ENCODE measurements around the gene PDYN. TPM values are rescaled to one million over a fixed set of nuclear protein-coding genes. Genes with fewer than 3 reads are reported as not detected.

Gene PDYN
- total and polyA plus RNA-seq, 9 of the 15 experiments (the other 6 are each of a cell fraction or from before 2014, with no cell fraction given), result not detected

DNA sequence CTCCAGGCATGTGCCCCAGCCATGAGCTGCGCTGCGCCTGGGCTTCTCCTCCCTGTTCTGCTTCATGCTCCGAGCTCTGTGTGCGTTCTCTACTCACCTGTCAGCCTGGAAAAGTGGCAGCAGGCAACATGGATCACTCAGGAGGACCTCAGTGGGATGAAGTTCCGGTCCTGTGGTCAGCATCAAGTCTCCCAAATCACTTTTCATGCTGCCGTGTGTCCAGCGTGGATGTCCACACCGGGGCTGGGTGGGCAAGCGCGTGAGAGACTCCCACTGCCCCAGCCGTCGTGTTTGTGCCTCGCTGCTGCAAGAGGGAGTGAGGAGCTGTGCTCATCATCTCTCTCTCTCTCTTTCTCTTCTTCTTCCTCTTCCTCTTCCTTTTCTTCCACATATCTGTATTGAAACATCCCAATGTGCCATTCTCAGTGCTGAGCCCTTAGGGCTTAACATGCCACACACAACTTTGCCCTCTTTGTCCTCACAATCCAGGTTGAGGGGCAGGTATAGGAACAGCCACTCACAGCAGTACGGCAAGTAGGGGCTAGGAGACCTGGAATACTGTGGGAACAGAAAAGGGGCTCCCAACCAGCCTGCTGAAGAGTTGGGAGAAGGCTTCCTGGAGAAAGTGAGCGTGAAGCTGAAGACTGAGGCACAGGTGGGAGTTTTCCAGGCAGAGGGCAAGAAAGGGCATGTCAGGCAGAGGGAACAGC is 3.8 kb upstream of the PDYN start (continued):
- TF ChIP-seq MAZ (CRISPR knock-in tag; conservative IDR thresholded peaks at IDR 0.05 in 1 of 2, IDR thresholded peaks at IDR 0.05 in 1 of 2), result no peak
- TF ChIP-seq, protein P1, sequence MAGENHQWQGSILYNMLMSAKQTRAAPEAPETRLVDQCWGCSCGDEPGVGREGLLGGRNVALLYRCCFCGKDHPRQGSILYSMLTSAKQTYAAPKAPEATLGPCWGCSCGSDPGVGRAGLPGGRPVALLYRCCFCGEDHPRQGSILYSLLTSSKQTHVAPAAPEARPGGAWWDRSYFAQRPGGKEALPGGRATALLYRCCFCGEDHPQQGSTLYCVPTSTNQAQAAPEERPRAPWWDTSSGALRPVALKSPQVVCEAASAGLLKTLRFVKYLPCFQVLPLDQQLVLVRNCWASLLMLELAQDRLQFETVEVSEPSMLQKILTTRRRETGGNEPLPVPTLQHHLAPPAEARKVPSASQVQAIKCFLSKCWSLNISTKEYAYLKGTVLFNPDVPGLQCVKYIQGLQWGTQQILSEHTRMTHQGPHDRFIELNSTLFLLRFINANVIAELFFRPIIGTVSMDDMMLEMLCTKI (IDR thresholded peaks at IDR 0.05; ENCODE audit: partially characterized antibody), result no peak
- no peak for TF ChIP-seq ZNF184 (CRISPR knock-in tag; IDR thresholded peaks at IDR 0.05)

- Histone ChIP-seq H3K27me3 (ENCODE audit: control insufficient read depth in 2 of 2, insufficient read depth in 2 of 2, low read length in 2 of 2) (peaks cover 0 to 31% of the 10 kb centered on the region in 2 experiments; a peak in 3 of 5 replicates), H3K4me2 (ENCODE audit: insufficient read depth, low read length) (no peak overlapping the region), H3K4me3 (no peak overlapping the region), H3K79me2 (ENCODE audit: control insufficient read depth, insufficient read depth, low read length) (no peaks in the 10 kb centered on the region), H3K36me3 (ENCODE audit: control insufficient read depth, insufficient read depth, low read length) (no peaks in the 10 kb centered on the region), H3K9me3 (replicated peaks; ENCODE audit: control insufficient read depth, insufficient read depth, low read depth, low read length) (no peaks in the 10 kb centered on the region), H3K27ac (ENCODE audit: extremely low read depth, low read depth, low read length) (no peak overlapping the region), H3K4me1 (replicated peaks in 1 of 2; ENCODE audit: control insufficient read depth in 2 of 2, insufficient read depth in 2 of 2, low read length in 2 of 2) (no peaks in the 10 kb centered on the region), H3K9me1 (ENCODE audit: control insufficient read depth, insufficient read depth, low read length) (no peaks in the 10 kb centered on the region), H4K20me1 (replicated peaks; ENCODE audit: control insufficient read depth, insufficient read depth, low read length) (no peaks in the 10 kb centered on the region), H2AFZ (ENCODE audit: low read depth, low read length) (no peak overlapping the region), H3K9ac (ENCODE audit: insufficient read depth in 1 of 2, low read depth in 2 of 2, low read length in 2 of 2) (no peak overlapping the region)
- ChIA-PET POLR2A (interaction anchor here (0.7 to 1.5 kb wide), 2 partner anchors 9 to 15 kb away, joined by 3 read pairs; no protein-coding TSS in a partner anchor), CTCF (ENCODE audit: low intra/inter-chr PET ratio) (no interaction called here)
- BruUV-seq (replicated peaks), result no TSS peak
- intact Hi-C loops (cut with micrococcal nuclease), result no loop called here
- FAIRE-seq, result no peak
- TF ChIP-seq E2F1 (CRISPR knock-in tag; IDR thresholded peaks at IDR 0.05) (no peak), ZFP36 (IDR thresholded peaks at IDR 0.05; ENCODE audit: low read depth, low read length, partially characterized antibody) (no peak), NCOR1 (IDR thresholded peaks at IDR 0.05) (no peak), SOX6 (IDR thresholded peaks at IDR 0.05) (no peak), NELFE (IDR thresholded peaks at IDR 0.05; ENCODE audit: insufficient read depth, insufficient read length) (no peak), SMAD2 (IDR thresholded peaks at IDR 0.05; ENCODE audit: low read depth, low read length) (no peak)
- TF ChIP-seq, protein P2, sequence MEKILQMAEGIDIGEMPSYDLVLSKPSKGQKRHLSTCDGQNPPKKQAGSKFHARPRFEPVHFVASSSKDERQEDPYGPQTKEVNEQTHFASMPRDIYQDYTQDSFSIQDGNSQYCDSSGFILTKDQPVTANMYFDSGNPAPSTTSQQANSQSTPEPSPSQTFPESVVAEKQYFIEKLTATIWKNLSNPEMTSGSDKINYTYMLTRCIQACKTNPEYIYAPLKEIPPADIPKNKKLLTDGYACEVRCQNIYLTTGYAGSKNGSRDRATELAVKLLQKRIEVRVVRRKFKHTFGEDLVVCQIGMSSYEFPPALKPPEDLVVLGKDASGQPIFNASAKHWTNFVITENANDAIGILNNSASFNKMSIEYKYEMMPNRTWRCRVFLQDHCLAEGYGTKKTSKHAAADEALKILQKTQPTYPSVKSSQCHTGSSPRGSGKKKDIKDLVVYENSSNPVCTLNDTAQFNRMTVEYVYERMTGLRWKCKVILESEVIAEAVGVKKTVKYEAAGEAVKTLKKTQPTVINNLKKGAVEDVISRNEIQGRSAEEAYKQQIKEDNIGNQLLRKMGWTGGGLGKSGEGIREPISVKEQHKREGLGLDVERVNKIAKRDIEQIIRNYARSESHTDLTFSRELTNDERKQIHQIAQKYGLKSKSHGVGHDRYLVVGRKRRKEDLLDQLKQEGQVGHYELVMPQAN (IDR thresholded peaks at IDR 0.05; ENCODE audit: borderline replicate concordance), result no peak
- 0% methylated on average over 7 of the region's 10 CpGs for WGBS (ENCODE audit: insufficient coverage, low coverage, missing lambda C conversion rate)
- DNase-seq (ENCODE audit: extremely low read depth in 1 of 4, low spot score in 3 of 4), result no peak
- no peak for ATAC-seq
- in situ Hi-C loops (cut with MboI), result no loop called here
These were observed 1.9 kb upstream of the PDYN start for GRCh38 chr20:1995531-1996310.

Measured in K562 (cell line).